H9 (cell line): ENCODE measurements around the gene C10orf62. TPM values are rescaled to one million over a fixed set of nuclear protein-coding genes. Genes with fewer than 3 reads are reported as not detected.
"Not testable (repeated sequence)": the region's sequence is repeated elsewhere in the genome, so short reads cannot be mapped to it uniquely, and the experiment has no call there.

Experiments used
- DNase-seq: peaks from one replicate; pipeline ENCODE4 v3.0.0-alpha.2; 2017
- H2AFZ ChIP-seq: one replicate; pipeline ENCODE4 v1.6.1; 2013; ENCODE audit warnings: mild to moderate bottlenecking, low read length, control low read depth, moderate library complexity
- H2AK5ac ChIP-seq: 2 replicates; pipeline ENCODE4 v1.6.1; 2013; ENCODE audit warnings: low read length, control low read depth, mixed read lengths; ENCODE audit not compliant: insufficient read length
- H2BK120ac ChIP-seq: one replicate; pipeline ENCODE4 v1.6.1; 2013; ENCODE audit warnings: low read depth, mild to moderate bottlenecking, low read length, control low read depth, inconsistent platforms; ENCODE audit not compliant: poor library complexity, severe bottlenecking
- H2BK12ac ChIP-seq: 2 replicates; pipeline ENCODE4 v1.6.1; 2013; ENCODE audit warnings: low read length, control low read depth, mixed read lengths, low read depth; ENCODE audit not compliant: insufficient read length
- H2BK15ac ChIP-seq: 2 replicates; pipeline ENCODE4 v1.6.1; 2013; ENCODE audit warnings: low read depth, low read length, control low read depth
- H2BK20ac ChIP-seq: one replicate; pipeline ENCODE4 v1.6.1; 2013; ENCODE audit warnings: low read depth, mild to moderate bottlenecking, low read length, control low read depth, inconsistent platforms; ENCODE audit not compliant: poor library complexity, severe bottlenecking
- H2BK5ac ChIP-seq: 2 replicates; pipeline ENCODE4 v1.6.1; 2013; ENCODE audit warnings: low read length, control low read depth, mixed read lengths; ENCODE audit not compliant: insufficient read length
- H3K14ac ChIP-seq: 2 replicates; pipeline ENCODE4 v1.6.1; 2013; ENCODE audit warnings: low read length, control low read depth; ENCODE audit not compliant: insufficient read depth
- H3K18ac ChIP-seq: 2 replicates; pipeline ENCODE4 v1.6.1; 2013; ENCODE audit warnings: low read depth, mild to moderate bottlenecking, mixed read lengths, low read length, control low read depth; ENCODE audit not compliant: insufficient read length
- H3K23ac ChIP-seq: 2 replicates; pipeline ENCODE4 v1.6.1; 2013; ENCODE audit warnings: low read length, control low read depth, mixed read lengths, low read depth; ENCODE audit not compliant: insufficient read length
- H3K23me2 ChIP-seq: 2 replicates; pipeline ENCODE4 v1.6.1; 2013; ENCODE audit warnings: low read depth, mild to moderate bottlenecking, mixed read lengths, low read length, control low read depth; ENCODE audit not compliant: insufficient read length, poor library complexity, severe bottlenecking
- H3K27ac ChIP-seq: 2 replicates; pipeline ENCODE4 v1.5.1; 2013; ENCODE audit warnings: low read length, control low read depth, mixed read lengths, low read depth; ENCODE audit not compliant: insufficient read length
- H3K27me3 ChIP-seq: 2 replicates; pipeline ENCODE4 v1.6.1; 2013; ENCODE audit warnings: low read length, control low read depth, inconsistent platforms; ENCODE audit not compliant: insufficient read depth
- H3K4ac ChIP-seq: 2 replicates; pipeline ENCODE4 v1.6.1; 2013; ENCODE audit warnings: low read depth, mild to moderate bottlenecking, control low read depth, inconsistent platforms, low read length, moderate library complexity
- H3K4me1 ChIP-seq: 2 replicates; pipeline ENCODE4 v1.6.1; 2013; ENCODE audit warnings: low read length, control low read depth, inconsistent platforms; ENCODE audit not compliant: insufficient read depth
- H3K4me2 ChIP-seq: 2 replicates; pipeline ENCODE4 v1.6.1; 2013; ENCODE audit warnings: low read length, control low read depth, mixed read lengths; ENCODE audit not compliant: insufficient read length, insufficient read depth
- H3K56ac ChIP-seq: 2 replicates; pipeline ENCODE4 v1.6.1; 2013; ENCODE audit warnings: low read depth, mild to moderate bottlenecking, mixed read lengths, low read length, control low read depth; ENCODE audit not compliant: insufficient read length
- H3K79me1 ChIP-seq: 2 replicates; pipeline ENCODE4 v1.6.1; 2013; ENCODE audit warnings: low read depth, mild to moderate bottlenecking, moderate library complexity, low read length, control low read depth, inconsistent platforms; ENCODE audit not compliant: insufficient read depth, poor library complexity, severe bottlenecking
- H3K79me2 ChIP-seq: 2 replicates; pipeline ENCODE4 v1.6.1; 2013; ENCODE audit warnings: low read length, control low read depth, inconsistent platforms; ENCODE audit not compliant: insufficient read depth
- H3K9ac ChIP-seq: 2 replicates; pipeline ENCODE4 v1.6.1; 2013; ENCODE audit warnings: low read length, control low read depth, mixed read lengths; ENCODE audit not compliant: insufficient read length; ENCODE audit errors: extremely low read depth
- H3K9me3 ChIP-seq: one replicate; pipeline ENCODE4 v1.6.1; 2013; ENCODE audit warnings: low read depth, low read length, inconsistent platforms; ENCODE audit not compliant: control insufficient read depth
- H3T11ph ChIP-seq: one replicate; pipeline ENCODE4 v1.6.1; 2013; ENCODE audit warnings: mild to moderate bottlenecking, low read length, control low read depth, inconsistent platforms
- H4K20me1 ChIP-seq: one replicate; pipeline ENCODE4 v1.6.1; 2013; ENCODE audit not compliant: control insufficient read depth, insufficient read length, insufficient read depth
- H4K5ac ChIP-seq: 2 replicates; pipeline ENCODE4 v1.6.1; 2013; ENCODE audit warnings: low read depth, mild to moderate bottlenecking, mixed read lengths, low read length, control low read depth; ENCODE audit not compliant: insufficient read length
- H4K8ac ChIP-seq: replicated peaks from 2 replicates; pipeline ENCODE4 v1.6.1; 2013; ENCODE audit warnings: low read length, control low read depth, mixed read lengths, low read depth; ENCODE audit not compliant: insufficient read length
- H4K91ac ChIP-seq: 2 replicates; pipeline ENCODE4 v1.6.1; 2013; ENCODE audit warnings: low read depth, mild to moderate bottlenecking, moderate library complexity, mixed read lengths, low read length, control low read depth; ENCODE audit not compliant: insufficient read length
- H3K27ac Mint-ChIP-seq, 3 experiments: 2 replicates in 2 of 3; 3 replicates in 1 of 3; pipeline ENCODE4 v1.8.0; 2020 to 2021; ENCODE audit warnings: mixed read lengths in 3 of 3, mild to moderate bottlenecking in 1 of 3, moderate library complexity in 1 of 3
- H3K27me3 Mint-ChIP-seq: 2 replicates; pipeline ENCODE4 v1.8.0; 2021; ENCODE audit warnings: low read depth, mild to moderate bottlenecking, moderate library complexity, mixed read lengths
- H3K36me3 Mint-ChIP-seq, 3 experiments: 2 replicates in 2 of 3; 3 replicates in 1 of 3; pipeline ENCODE4 v1.8.0; 2020 to 2021; ENCODE audit warnings: low read depth in 3 of 3, mixed read lengths in 3 of 3; ENCODE audit not compliant: insufficient read depth in 1 of 3
- H3K4me1 Mint-ChIP-seq, 2 experiments: 2 replicates each; pipeline ENCODE4 v1.8.0; 2020; ENCODE audit warnings: mixed read lengths in 2 of 2
- H3K4me3 Mint-ChIP-seq, 2 experiments: 2 replicates in 1 of 2; 3 replicates in 1 of 2; pipeline ENCODE4 v1.8.0; 2020 to 2021; ENCODE audit warnings: mild to moderate bottlenecking in 2 of 2, mixed read lengths in 2 of 2, moderate library complexity in 1 of 2
- H3K9me3 Mint-ChIP-seq, 2 experiments: 2 replicates in 1 of 2; 3 replicates in 1 of 2; pipeline ENCODE4 v1.8.0; 2020; ENCODE audit warnings: mild to moderate bottlenecking in 2 of 2, mixed read lengths in 2 of 2, moderate library complexity in 1 of 2
- WGBS: extraction: QIAGEN DNeasy Blood & Tissue Kit; methylation state at CpG from one replicate; pipeline ENCODE4 v1.1.7; 2013; ENCODE audit warnings: missing lambda C conversion rate, low lambda C conversion rate, mixed read lengths; ENCODE audit not compliant: insufficient read length; ENCODE audit errors: extremely low coverage; 5-methylcytosine and 5-hydroxymethylcytosine counted together
- total RNA-seq: library from RNA; stranded (reverse); gene quantifications from 2 replicates; pipeline ENCODE4 v1.2.1, GENCODE V29; 2021

The C10orf62 gene
- total RNA-seq, 1 experiment from 2014 or later: 0.31 TPM

- Mint-ChIP-seq H3K4me1 (peaks cover 14 to 21% of the 10 kb centered on the region in 2 experiments), H3K9me3 (peaks cover 2 to 11% of the 10 kb centered on the region in 2 experiments), H3K36me3 (peaks cover 9 to 10% (median 10%) of the 10 kb centered on the region in 3 experiments)
- H3K27ac ChIP-seq, H3K56ac ChIP-seq, H2BK5ac ChIP-seq, H3K27me3 Mint-ChIP-seq, H3K4ac ChIP-seq, H3K27me3 ChIP-seq, H2BK20ac ChIP-seq, H3K23me2 ChIP-seq, H3K4me3 Mint-ChIP-seq, H3K79me2 ChIP-seq, H2AK5ac ChIP-seq, H2BK15ac ChIP-seq, H3K23ac ChIP-seq, H3K4me2 ChIP-seq, H4K8ac ChIP-seq, H2AFZ ChIP-seq, H4K5ac ChIP-seq, H4K20me1 ChIP-seq, H2BK12ac ChIP-seq, H3K4me1 ChIP-seq, H4K91ac ChIP-seq, H2BK120ac ChIP-seq, H3K18ac ChIP-seq, H3K9ac ChIP-seq, H3K14ac ChIP-seq, DNase-seq, H3T11ph ChIP-seq, H3K79me1 ChIP-seq, H3K9me3 ChIP-seq, H3K27ac Mint-ChIP-seq: not testable (repeated sequence)
- no CpG with 5 or more reads among the region's 10 CpGs for WGBS
These were observed 34.0 kb upstream of the C10orf62 start for GRCh38 chr10:97555541-97555940.

GRCh38 chr10:97560731-97561381 is 28.7 kb upstream of the C10orf62 start:
- H3K79me1 ChIP-seq, H3T11ph ChIP-seq, H3K14ac ChIP-seq, H3K23ac ChIP-seq, H2AK5ac ChIP-seq, H3K23me2 ChIP-seq, H3K27me3 ChIP-seq, H4K20me1 ChIP-seq, H3K4me1 Mint-ChIP-seq, H4K91ac ChIP-seq, H2BK20ac ChIP-seq, H3K4me3 Mint-ChIP-seq, H3K4me2 ChIP-seq, H2BK12ac ChIP-seq, H2AFZ ChIP-seq, H3K27ac ChIP-seq, H3K27ac Mint-ChIP-seq, H3K4me1 ChIP-seq, H3K79me2 ChIP-seq, H2BK5ac ChIP-seq, H3K9ac ChIP-seq, DNase-seq, H2BK15ac ChIP-seq, H4K5ac ChIP-seq, H3K27me3 Mint-ChIP-seq, H2BK120ac ChIP-seq, H3K9me3 ChIP-seq, H4K8ac ChIP-seq, H3K56ac ChIP-seq, H3K4ac ChIP-seq, H3K18ac ChIP-seq: not testable (repeated sequence)
- peaks cover 13 to 15% (median 13%) of the 10 kb centered on the region in 3 experiments for H3K36me3 Mint-ChIP-seq
- peaks cover 15 to 27% of the 10 kb centered on the region in 2 experiments for H3K9me3 Mint-ChIP-seq
- no CpG with 5 or more reads among the region's 17 CpGs for WGBS
